Placental epithelial cell (primary cell): ENCODE data around the gene CT45A2. TPM values are rescaled to one million over a fixed set of nuclear protein-coding genes. Genes with fewer than 3 reads are reported as not detected.

Experiments
- total RNA-seq: library from RNA; depleted of rRNA; stranded (reverse); fragments of >200 nt; gene quantifications from 2 replicates; pipeline ENCODE4 v1.2.3, GENCODE V29; 2012

The CT45A2 gene, protein sequence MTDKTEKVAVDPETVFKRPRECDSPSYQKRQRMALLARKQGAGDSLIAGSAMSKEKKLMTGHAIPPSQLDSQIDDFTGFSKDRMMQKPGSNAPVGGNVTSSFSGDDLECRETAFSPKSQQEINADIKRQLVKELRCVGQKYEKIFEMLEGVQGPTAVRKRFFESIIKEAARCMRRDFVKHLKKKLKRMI
- total RNA-seq, result not detected in 2 replicates

DNA sequence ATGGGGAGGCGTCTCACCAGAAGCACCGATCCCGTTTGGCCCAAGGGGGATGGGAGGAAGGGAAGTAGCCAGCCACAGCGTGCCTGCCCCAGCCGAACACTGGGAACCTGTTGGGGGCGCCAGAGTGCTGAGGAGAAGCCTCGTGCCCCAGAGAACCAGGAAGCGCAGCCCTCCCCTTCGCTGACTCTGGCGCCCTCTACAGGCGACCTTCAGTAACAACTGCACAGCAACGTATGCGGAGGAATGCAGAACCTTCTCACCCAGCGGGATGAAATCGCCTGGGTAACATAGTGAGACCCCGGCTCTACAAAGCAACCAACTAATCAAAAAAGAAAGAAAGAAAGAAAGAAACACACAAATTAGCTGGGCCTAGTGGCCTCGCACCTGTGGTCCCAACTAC, at the start of gene CT45A2:
CT45A2 (minus strand) TSS at position 101 of the 400 bp plus-strand sequence. CDS start 3,747 bp downstream, outside the sequence.

DNA sequence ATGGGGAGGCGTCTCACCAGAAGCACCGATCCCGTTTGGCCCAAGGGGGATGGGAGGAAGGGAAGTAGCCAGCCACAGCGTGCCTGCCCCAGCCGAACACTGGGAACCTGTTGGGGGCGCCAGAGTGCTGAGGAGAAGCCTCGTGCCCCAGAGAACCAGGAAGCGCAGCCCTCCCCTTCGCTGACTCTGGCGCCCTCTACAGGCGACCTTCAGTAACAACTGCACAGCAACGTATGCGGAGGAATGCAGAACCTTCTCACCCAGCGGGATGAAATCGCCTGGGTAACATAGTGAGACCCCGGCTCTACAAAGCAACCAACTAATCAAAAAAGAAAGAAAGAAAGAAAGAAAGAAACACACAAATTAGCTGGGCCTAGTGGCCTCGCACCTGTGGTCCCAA, 34.6 kb upstream of the CT45A2 start, which contains the start of gene CT45A8:
CT45A8 (minus strand) TSS at position 101 of the 400 bp plus-strand sequence. CDS start 3,755 bp downstream, outside the sequence.

DNA sequence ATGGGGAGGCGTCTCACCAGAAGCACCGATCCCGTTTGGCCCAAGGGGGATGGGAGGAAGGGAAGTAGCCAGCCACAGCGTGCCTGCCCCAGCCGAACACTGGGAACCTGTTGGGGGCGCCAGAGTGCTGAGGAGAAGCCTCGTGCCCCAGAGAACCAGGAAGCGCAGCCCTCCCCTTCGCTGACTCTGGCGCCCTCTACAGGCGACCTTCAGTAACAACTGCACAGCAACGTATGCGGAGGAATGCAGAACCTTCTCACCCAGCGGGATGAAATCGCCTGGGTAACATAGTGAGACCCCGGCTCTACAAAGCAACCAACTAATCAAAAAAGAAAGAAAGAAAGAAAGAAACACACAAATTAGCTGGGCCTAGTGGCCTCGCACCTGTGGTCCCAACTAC, 17.4 kb upstream of the CT45A2 start, which contains the start of gene CT45A7:
CT45A7 (minus strand) TSS at position 101 of the 400 bp plus-strand sequence. CDS start 3,747 bp downstream, outside the sequence.

DNA sequence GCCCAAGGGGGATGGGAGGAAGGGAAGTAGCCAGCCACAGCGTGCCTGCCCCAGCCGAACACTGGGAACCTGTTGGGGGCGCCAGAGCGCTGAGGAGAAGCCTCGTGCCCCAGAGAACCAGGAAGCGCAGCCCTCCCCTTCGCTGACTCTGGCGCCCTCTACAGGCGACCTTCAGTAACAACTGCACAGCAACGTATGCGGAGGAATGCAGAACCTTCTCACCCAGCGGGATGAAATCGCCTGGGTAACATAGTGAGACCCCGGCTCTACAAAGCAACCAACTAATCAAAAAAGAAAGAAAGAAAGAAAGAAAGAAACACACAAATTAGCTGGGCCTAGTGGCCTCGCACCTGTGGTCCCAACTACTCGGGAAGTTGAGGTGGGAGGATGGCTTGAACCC, 17.1 kb downstream of the CT45A2 start, which contains the start of gene CT45A6:
CT45A6 (minus strand) TSS at position 101 of the 400 bp plus-strand sequence. CDS start 3,794 bp downstream, outside the sequence.

DNA sequence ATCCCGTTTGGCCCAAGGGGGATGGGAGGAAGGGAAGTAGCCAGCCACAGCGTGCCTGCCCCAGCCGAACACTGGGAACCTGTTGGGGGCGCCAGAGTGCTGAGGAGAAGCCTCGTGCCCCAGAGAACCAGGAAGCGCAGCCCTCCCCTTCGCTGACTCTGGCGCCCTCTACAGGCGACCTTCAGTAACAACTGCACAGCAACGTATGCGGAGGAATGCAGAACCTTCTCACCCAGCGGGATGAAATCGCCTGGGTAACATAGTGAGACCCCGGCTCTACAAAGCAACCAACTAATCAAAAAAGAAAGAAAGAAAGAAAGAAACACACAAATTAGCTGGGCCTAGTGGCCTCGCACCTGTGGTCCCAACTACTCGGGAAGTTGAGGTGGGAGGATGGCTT, 34.4 kb downstream of the CT45A2 start, which contains the start of gene CT45A5:
CT45A5 (minus strand) TSS at position 101 of the 400 bp plus-strand sequence. CDS start 3,774 bp downstream, outside the sequence.

DNA sequence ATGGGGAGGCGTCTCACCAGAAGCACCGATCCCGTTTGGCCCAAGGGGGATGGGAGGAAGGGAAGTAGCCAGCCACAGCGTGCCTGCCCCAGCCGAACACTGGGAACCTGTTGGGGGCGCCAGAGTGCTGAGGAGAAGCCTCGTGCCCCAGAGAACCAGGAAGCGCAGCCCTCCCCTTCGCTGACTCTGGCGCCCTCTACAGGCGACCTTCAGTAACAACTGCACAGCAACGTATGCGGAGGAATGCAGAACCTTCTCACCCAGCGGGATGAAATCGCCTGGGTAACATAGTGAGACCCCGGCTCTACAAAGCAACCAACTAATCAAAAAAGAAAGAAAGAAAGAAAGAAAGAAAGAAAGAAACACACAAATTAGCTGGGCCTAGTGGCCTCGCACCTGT, 51.7 kb downstream of the CT45A2 start, which contains the start of gene CT45A3:
CT45A3 (minus strand) TSS at position 101 of the 400 bp plus-strand sequence. CDS start 3,747 bp downstream, outside the sequence.

Other genes with a start within 250 kb of the CT45A2 start
- not detected in 2 replicates for gene CT45A1, start 106.4 kb downstream of the CT45A2 start, total RNA-seq
- gene CT45A3, start 51.8 kb downstream of the CT45A2 start, total RNA-seq, result not detected in 2 replicates
- gene CT45A5, start 34.5 kb downstream of the CT45A2 start, total RNA-seq, result not detected in 2 replicates
- not detected in 2 replicates for gene CT45A6, start 17.2 kb downstream of the CT45A2 start, total RNA-seq
- gene CT45A7, start 17.3 kb upstream of the CT45A2 start, total RNA-seq, result not detected in 2 replicates
- not detected in 2 replicates for gene CT45A8, start 34.5 kb upstream of the CT45A2 start, total RNA-seq
- not detected in 2 replicates for gene CT45A9, start 51.8 kb upstream of the CT45A2 start, total RNA-seq
- gene CT45A10, start 73.4 kb upstream of the CT45A2 start, total RNA-seq, result not detected in 2 replicates
- not detected in 2 replicates for gene SAGE1, start 73.7 kb upstream of the CT45A2 start, total RNA-seq
- 14.1 and 21.1 TPM in 2 replicates for gene MMGT1, start 154.0 kb upstream of the CT45A2 start, total RNA-seq
- 16.9 and 21.9 TPM in 2 replicates for gene SLC9A6, start 165.4 kb upstream of the CT45A2 start, total RNA-seq